ENCODE results near the gene RFX7.

- TF ChIP-seq CTCF (conservative IDR thresholded peaks at IDR 0.05; ENCODE audit: low read depth, low read length) (no peak), EZH2 (IDR thresholded peaks at IDR 0.05; ENCODE audit: borderline replicate concordance, low read depth, low read length, poor library complexity, severe bottlenecking) (no peak)
Observed at GRCh38 chr15:56184516-56184915, 59.2 kb downstream of the RFX7 start.
